ENCODE measurements around the gene PLVAP. TPM values are rescaled to one million over a fixed set of nuclear protein-coding genes. Genes with fewer than 3 reads are reported as not detected.

PLVAP gene
- total RNA-seq, 1 experiment from 2014 or later: not detected

DNA sequence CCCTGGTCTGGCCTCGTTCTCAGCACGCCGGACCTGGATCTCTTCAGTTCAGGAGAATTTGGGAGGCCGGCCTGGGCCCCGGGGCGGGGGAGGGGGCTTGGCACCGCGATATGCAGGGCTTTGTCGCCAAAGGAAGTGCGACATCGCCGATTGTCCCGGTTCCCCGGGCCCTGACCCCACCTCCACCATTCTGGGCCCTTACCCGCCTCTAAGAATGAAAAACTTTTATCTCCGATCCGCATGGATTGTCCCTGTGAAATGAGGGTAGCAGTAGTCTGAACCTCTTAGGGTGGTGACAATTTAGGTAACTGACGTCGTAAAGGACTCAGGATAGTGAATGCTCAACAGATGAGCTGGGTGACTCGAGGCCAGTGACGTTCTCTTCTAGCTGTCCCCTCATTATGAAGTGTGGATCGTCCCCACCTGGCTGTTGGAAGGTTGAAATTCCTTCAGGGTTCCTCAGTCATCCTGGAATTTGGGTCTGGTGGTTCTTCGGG is 67.1 kb downstream of the PLVAP start:
- no peak for DNase-seq
- no peak overlapping the region for H2AK5ac ChIP-seq (ENCODE audit: insufficient read length, low read length)
- H3T11ph ChIP-seq (ENCODE audit: low read length): no peak overlapping the region
- peak overlapping the region; percentile 94 to 95 for H3K4me3 Mint-ChIP-seq
- H3K18ac ChIP-seq (ENCODE audit: insufficient read length, low read depth, low read length): no peak overlapping the region
- H3K27ac ChIP-seq (ENCODE audit: insufficient read length, low read depth, low read length): no peak overlapping the region
- H2BK5ac ChIP-seq (ENCODE audit: insufficient read length, low read length): no peak overlapping the region
- no peaks in the 10 kb centered on the region for H3K9me3 Mint-ChIP-seq
- H3K56ac ChIP-seq (ENCODE audit: insufficient read length, low read depth, low read length): no peak overlapping the region
- no peak overlapping the region for H2BK12ac ChIP-seq (ENCODE audit: insufficient read length, low read depth, low read length)
- H3K27me3 Mint-ChIP-seq (ENCODE audit: low read depth): no peaks in the 10 kb centered on the region
- peaks cover 7% of the 10 kb centered on the region; the same call in 1 of the 2 replicates for H3K79me2 ChIP-seq (ENCODE audit: insufficient read depth, low read length)
- peak overlapping the region; percentile 32 for H3K9ac ChIP-seq (ENCODE audit: extremely low read depth, insufficient read length, low read length)
- H3K23ac ChIP-seq (ENCODE audit: insufficient read length, low read depth, low read length): no peak overlapping the region
- H4K5ac ChIP-seq (ENCODE audit: insufficient read length, low read depth, low read length): no peak overlapping the region
- peaks cover 6% of the 10 kb centered on the region for H3K79me1 ChIP-seq (ENCODE audit: insufficient read depth, low read depth, low read length, poor library complexity, severe bottlenecking)
- H3K9me3 ChIP-seq (ENCODE audit: control insufficient read depth, low read depth, low read length): no peaks in the 10 kb centered on the region
- H2BK20ac ChIP-seq (ENCODE audit: low read depth, low read length, poor library complexity, severe bottlenecking): no peak overlapping the region
- H3K36me3 Mint-ChIP-seq (ENCODE audit: insufficient read depth in 1 of 3, low read depth in 3 of 3): peaks cover 9 to 22% (median 22%) of the 10 kb centered on the region in 3 experiments; a peak in 6 of 7 replicates
- no peak overlapping the region for H3K14ac ChIP-seq (ENCODE audit: insufficient read depth, low read length)
- TF ChIP-seq, protein P1, sequence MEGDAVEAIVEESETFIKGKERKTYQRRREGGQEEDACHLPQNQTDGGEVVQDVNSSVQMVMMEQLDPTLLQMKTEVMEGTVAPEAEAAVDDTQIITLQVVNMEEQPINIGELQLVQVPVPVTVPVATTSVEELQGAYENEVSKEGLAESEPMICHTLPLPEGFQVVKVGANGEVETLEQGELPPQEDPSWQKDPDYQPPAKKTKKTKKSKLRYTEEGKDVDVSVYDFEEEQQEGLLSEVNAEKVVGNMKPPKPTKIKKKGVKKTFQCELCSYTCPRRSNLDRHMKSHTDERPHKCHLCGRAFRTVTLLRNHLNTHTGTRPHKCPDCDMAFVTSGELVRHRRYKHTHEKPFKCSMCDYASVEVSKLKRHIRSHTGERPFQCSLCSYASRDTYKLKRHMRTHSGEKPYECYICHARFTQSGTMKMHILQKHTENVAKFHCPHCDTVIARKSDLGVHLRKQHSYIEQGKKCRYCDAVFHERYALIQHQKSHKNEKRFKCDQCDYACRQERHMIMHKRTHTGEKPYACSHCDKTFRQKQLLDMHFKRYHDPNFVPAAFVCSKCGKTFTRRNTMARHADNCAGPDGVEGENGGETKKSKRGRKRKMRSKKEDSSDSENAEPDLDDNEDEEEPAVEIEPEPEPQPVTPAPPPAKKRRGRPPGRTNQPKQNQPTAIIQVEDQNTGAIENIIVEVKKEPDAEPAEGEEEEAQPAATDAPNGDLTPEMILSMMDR (conservative IDR thresholded peaks at IDR 0.05): no peak
- no peak overlapping the region for H2BK15ac ChIP-seq (ENCODE audit: low read depth, low read length)
- H2BK120ac ChIP-seq (ENCODE audit: low read depth, low read length, poor library complexity, severe bottlenecking): no peak overlapping the region
- no peaks in the 10 kb centered on the region for H4K20me1 ChIP-seq (ENCODE audit: control insufficient read depth, insufficient read depth, insufficient read length)
- peak overlapping the region; percentile 73 for H3K4me2 ChIP-seq (ENCODE audit: insufficient read depth, insufficient read length, low read length)
- peak overlapping the region; percentile 88 to 98 (median 95); a peak in 5 of 7 replicates for H3K27ac Mint-ChIP-seq
- WGBS (ENCODE audit: extremely low coverage, insufficient read length, low lambda C conversion rate): no CpG with 5 or more reads among the region's 23 CpGs
- no peak overlapping the region for H2AFZ ChIP-seq (ENCODE audit: low read length)
- no peak overlapping the region for H3K4ac ChIP-seq (ENCODE audit: low read depth, low read length)
- H3K4me1 Mint-ChIP-seq: peaks cover 17 to 25% of the 10 kb centered on the region in 2 experiments
- no peaks in the 10 kb centered on the region for H3K4me1 ChIP-seq (ENCODE audit: insufficient read depth, low read length)
- H3K23me2 ChIP-seq (ENCODE audit: insufficient read length, low read depth, low read length, poor library complexity, severe bottlenecking): peaks cover 11% of the 10 kb centered on the region
- no peak overlapping the region for H4K91ac ChIP-seq (ENCODE audit: insufficient read length, low read depth, low read length)
- no peak overlapping the region for H4K8ac ChIP-seq (replicated peaks; ENCODE audit: insufficient read length, low read depth, low read length)
- H3K27me3 ChIP-seq (ENCODE audit: insufficient read depth, low read length): no peaks in the 10 kb centered on the region
